ENCODE results near the gene PTGER2. TPM values are rescaled to one million over a fixed set of nuclear protein-coding genes. Genes with fewer than 3 reads are reported as not detected.

Gene PTGER2
- total and polyA plus RNA-seq, 8 donors: 1.3 to 22.0 (median 10.6) TPM

- 32 to 42% (median 36%) methylated on average over 3 of the region's 3 CpGs for WGBS, 5 donors
- no peaks in the 10 kb centered on the region for H3K4me1 ChIP-seq
- no peak overlapping the region for H3K27ac ChIP-seq
- H3K27me3 ChIP-seq: no peaks in the 10 kb centered on the region
- H3K9me3 ChIP-seq: no peaks in the 10 kb centered on the region
- TF ChIP-seq, protein P1, sequence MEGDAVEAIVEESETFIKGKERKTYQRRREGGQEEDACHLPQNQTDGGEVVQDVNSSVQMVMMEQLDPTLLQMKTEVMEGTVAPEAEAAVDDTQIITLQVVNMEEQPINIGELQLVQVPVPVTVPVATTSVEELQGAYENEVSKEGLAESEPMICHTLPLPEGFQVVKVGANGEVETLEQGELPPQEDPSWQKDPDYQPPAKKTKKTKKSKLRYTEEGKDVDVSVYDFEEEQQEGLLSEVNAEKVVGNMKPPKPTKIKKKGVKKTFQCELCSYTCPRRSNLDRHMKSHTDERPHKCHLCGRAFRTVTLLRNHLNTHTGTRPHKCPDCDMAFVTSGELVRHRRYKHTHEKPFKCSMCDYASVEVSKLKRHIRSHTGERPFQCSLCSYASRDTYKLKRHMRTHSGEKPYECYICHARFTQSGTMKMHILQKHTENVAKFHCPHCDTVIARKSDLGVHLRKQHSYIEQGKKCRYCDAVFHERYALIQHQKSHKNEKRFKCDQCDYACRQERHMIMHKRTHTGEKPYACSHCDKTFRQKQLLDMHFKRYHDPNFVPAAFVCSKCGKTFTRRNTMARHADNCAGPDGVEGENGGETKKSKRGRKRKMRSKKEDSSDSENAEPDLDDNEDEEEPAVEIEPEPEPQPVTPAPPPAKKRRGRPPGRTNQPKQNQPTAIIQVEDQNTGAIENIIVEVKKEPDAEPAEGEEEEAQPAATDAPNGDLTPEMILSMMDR (IDR thresholded peaks at IDR 0.05): no peak
- TF ChIP-seq POLR2A (IDR thresholded peaks at IDR 0.05): no peak
- TF ChIP-seq POLR2AphosphoS5 (IDR thresholded peaks at IDR 0.05): no peak
- TF ChIP-seq EP300 (IDR thresholded peaks at IDR 0.05): no peak
- no peak overlapping the region for H3K4me3 ChIP-seq
- no peak for DNase-seq
- intact Hi-C loops (cut with DNase I; ENCODE audit: low total_unique reads): no loop called here
- no peaks in the 10 kb centered on the region for H3K36me3 ChIP-seq
These were observed 34.7 kb upstream of the PTGER2 start for GRCh38 chr14:52279408-52279807.

- Histone ChIP-seq H3K4me3 (no peak overlapping the region), H3K27me3 (peaks cover 0 to 11% (median 0%) of the 10 kb centered on the region in 3 donors), H3K9me3 (no peaks in the 10 kb centered on the region), H3K27ac (no peak overlapping the region), H3K4me1 (no peaks in the 10 kb centered on the region), H3K36me3 (no peaks in the 10 kb centered on the region)
- intact Hi-C loops (cut with DNase I; ENCODE audit: low total_unique reads): no loop called here
- DNase-seq: no peak
- 62 to 83% (median 68%) methylated on average over 2 of the region's 2 CpGs for WGBS, 5 donors
- TF ChIP-seq, protein P1 (IDR thresholded peaks at IDR 0.05): no peak
- TF ChIP-seq POLR2AphosphoS5 (IDR thresholded peaks at IDR 0.05): no peak
- no peak for TF ChIP-seq EP300 (IDR thresholded peaks at IDR 0.05)
- TF ChIP-seq POLR2A (IDR thresholded peaks at IDR 0.05): no peak
These were observed 31.0 kb upstream of the PTGER2 start for GRCh38 chr14:52283099-52283498.

DNA sequence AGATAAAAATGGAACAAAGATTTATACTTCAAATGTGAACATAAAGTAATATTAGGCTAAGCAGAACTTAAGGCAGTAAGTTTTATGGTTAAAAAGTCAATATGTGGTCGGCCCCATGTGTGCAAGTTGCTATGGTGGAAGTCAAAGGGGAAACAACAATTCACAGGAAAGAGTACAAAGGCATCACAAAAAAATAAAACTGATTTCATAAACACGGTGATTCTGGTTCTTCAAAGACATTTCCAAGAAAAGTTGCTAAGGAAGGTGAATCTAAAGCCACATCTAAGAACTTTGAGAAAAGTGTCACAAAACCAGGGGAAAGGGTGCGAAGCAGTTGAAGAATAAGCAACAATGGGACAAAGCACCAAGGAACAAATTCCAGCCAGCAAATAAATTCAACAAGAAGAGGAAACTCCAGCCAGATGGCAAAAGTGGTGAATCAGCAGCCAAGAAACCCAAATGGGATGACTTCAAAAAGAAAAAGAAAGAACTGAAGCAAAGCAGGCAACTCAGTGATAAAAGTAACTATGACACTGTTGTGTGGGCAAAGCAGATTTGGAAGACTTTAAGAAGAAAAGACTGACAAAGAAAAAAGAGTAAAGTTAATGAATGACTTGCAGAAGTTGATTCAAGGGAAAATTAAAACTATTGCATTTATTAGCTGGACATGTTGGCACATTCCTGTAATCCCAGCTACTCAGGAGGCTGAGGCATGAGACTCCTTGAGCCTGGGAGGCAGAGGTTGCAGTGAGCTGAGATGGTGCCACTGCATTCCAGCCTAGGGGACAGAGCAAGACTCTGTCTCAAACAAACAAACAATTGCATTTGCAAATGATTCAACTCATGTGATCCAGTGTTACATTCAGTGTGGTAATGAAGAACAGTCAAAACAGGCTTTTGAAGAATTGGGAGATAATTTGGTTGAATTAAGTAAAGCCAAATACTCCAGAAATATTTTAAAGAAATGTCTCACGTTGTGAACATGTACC is 27.2 kb upstream of the PTGER2 start:
- H3K4me1 ChIP-seq: no peaks in the 10 kb centered on the region
- TF ChIP-seq EP300 (IDR thresholded peaks at IDR 0.05) (no peak), POLR2AphosphoS5 (IDR thresholded peaks at IDR 0.05) (no peak), POLR2A (IDR thresholded peaks at IDR 0.05) (no peak)
- TF ChIP-seq, protein P1 (IDR thresholded peaks at IDR 0.05): no peak
- H3K27me3 ChIP-seq: peaks cover 0 to 11% (median 0%) of the 10 kb centered on the region in 3 donors
- DNase-seq: no peak
- H3K27ac ChIP-seq: no peak overlapping the region
- no peaks in the 10 kb centered on the region for H3K9me3 ChIP-seq
- 71 to 79% (median 79%) methylated on average over 4 of the region's 4 CpGs for WGBS, 5 donors
- intact Hi-C loops (cut with DNase I; ENCODE audit: low total_unique reads): no loop called here
- H3K36me3 ChIP-seq: no peaks in the 10 kb centered on the region
- H3K4me3 ChIP-seq: no peak overlapping the region

DNA sequence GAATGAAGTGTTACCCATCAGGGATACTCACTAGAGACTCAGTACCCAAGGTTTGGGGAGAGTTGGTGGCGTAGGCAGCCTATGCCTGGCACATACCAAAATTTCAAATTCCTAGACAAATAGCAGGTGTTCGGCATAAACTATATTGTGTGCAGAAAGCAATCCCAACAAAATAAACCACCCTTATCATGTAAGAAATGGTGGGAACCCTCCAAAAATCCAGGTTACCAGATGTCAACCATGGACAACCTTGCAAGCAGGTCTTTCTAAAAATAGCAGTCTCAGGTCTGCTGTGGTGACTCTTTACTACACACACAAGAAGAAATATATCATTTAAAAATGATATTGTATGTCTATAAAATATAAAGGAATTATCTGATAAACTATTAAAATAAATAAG is 17.7 kb upstream of the PTGER2 start:
- no peaks in the 10 kb centered on the region for H3K27me3 ChIP-seq
- 85 to 95% (median 92%) methylated on average over 2 of the region's 2 CpGs for WGBS, 5 donors
- H3K9me3 ChIP-seq: no peaks in the 10 kb centered on the region
- H3K4me1 ChIP-seq: peaks cover 0 to 8% (median 4%) of the 10 kb centered on the region in 4 donors
- intact Hi-C loops (cut with DNase I; ENCODE audit: low total_unique reads): loop anchor here (5.0 kb wide), 1 partner anchor 176 kb away; no protein-coding TSS in a partner anchor
- TF ChIP-seq POLR2A (IDR thresholded peaks at IDR 0.05) (no peak), POLR2AphosphoS5 (IDR thresholded peaks at IDR 0.05) (no peak), EP300 (IDR thresholded peaks at IDR 0.05) (no peak)
- TF ChIP-seq, protein P1 (IDR thresholded peaks at IDR 0.05): no peak
- DNase-seq: no peak
- H3K27ac ChIP-seq: no peak overlapping the region
- no peak overlapping the region for H3K4me3 ChIP-seq
- no peaks in the 10 kb centered on the region for H3K36me3 ChIP-seq
